ENCODE data around the gene QKI.
"Not testable (repeated sequence)": the region's sequence is repeated elsewhere in the genome, so short reads cannot be mapped to it uniquely, and the experiment has no call there.

The QKI gene

DNA sequence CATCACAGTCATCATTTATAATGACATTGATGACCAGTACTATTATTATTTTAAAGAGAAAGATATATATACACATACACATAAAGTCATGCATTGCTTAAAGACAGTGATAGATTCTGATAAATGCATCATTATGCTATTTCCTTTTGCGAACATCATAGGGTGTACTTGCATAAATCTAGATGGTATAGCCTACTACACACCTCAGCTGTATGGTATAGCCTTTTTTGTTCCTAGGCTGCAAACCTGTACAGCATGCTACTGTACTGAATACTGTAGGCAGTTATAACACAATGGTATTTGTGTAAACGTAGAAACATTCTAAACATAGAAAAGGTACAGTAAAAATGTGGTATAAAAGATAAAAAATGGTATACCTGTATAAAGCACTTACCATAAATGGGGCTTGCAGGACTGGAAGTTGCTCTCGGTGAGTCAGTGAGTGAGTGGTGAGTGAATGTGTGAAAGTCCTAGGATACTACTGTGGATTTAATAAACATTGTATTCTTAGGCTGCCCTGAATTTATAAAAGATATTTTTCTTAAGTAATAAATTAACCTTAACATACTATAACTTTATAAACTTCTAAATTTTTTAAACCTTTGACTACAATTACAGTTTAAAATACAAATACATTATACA is 23.9 kb downstream of the QKI start:
- TF ChIP-seq CTCF (IDR thresholded peaks at IDR 0.05; ENCODE audit: low read depth, low read length, missing control alignments): no peak
- H3K4me3 ChIP-seq (ENCODE audit: low read depth, low read length): no peak overlapping the region
- no peak for DNase-seq (ENCODE audit: low read depth)

GRCh38 chr6:163438940-163439335 is 24.4 kb downstream of the QKI start:
- no peak for DNase-seq (ENCODE audit: low read depth)
- H3K4me3 ChIP-seq (ENCODE audit: low read depth, low read length): no peak overlapping the region
- TF ChIP-seq CTCF (IDR thresholded peaks at IDR 0.05; ENCODE audit: low read depth, low read length, missing control alignments): no peak

- not testable (repeated sequence) for DNase-seq (ENCODE audit: low read depth); H3K4me3 ChIP-seq (ENCODE audit: low read depth, low read length)
These were observed 24.9 kb downstream of the QKI start for GRCh38 chr6:163439390-163439789.

- no peak for DNase-seq (ENCODE audit: low read depth)
These were observed 25.5 kb downstream of the QKI start for GRCh38 chr6:163439997-163440396.

DNA sequence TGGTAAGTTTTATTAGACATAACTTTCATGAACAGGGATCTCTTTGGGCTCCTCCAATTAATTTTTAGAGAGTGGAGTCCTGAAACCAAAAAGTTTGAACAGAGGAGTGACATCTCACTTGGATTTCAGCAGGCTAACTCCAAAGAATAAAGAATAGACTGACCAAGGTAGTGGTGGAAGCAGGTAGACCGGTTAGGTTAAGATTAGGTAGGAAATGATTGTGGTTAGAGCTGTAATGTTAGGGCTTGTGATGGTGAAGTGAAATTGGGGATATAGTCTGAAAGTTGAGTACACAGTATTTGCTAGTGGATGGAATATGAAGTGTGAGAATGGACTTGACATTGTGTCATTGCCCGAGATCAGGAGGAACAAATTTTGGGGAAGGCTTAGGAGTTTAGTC is 27.8 kb downstream of the QKI start:
- TF ChIP-seq CTCF (IDR thresholded peaks at IDR 0.05; ENCODE audit: low read depth, low read length, missing control alignments): no peak
- DNase-seq (ENCODE audit: low read depth): no peak
- no peak overlapping the region for H3K4me3 ChIP-seq (ENCODE audit: low read depth, low read length)

More at GRCh38 chr6:163439997-163440396, 25.5 kb downstream of the QKI start:
- no peak for TF ChIP-seq CTCF (IDR thresholded peaks at IDR 0.05; ENCODE audit: low read depth, low read length, missing control alignments)
- H3K4me3 ChIP-seq (ENCODE audit: low read depth, low read length): no peak overlapping the region

- no peak overlapping the region for H3K4me3 ChIP-seq (ENCODE audit: low read depth, low read length)
- DNase-seq (ENCODE audit: low read depth): no peak
- TF ChIP-seq CTCF (IDR thresholded peaks at IDR 0.05; ENCODE audit: low read depth, low read length, missing control alignments): no peak
These were observed 29.6 kb downstream of the QKI start for GRCh38 chr6:163444077-163444476.

- no peak for TF ChIP-seq CTCF (IDR thresholded peaks at IDR 0.05; ENCODE audit: low read depth, low read length, missing control alignments)
- DNase-seq (ENCODE audit: low read depth): no peak
- no peak overlapping the region for H3K4me3 ChIP-seq (ENCODE audit: low read depth, low read length)
These were observed 32.0 kb downstream of the QKI start for GRCh38 chr6:163446549-163446948.

Data from GM12864 (cell line).